ENCODE results near the gene CCK. TPM values are rescaled to one million over a fixed set of nuclear protein-coding genes. Genes with fewer than 3 reads are reported as not detected.

CCK gene
- total RNA-seq: 0.21 and 0.96 TPM in 2 replicates

GRCh38 chr3:42266085-42266484 lies at the start of gene CCK:
Gene CCK (minus strand): TSS chr3:42266185. CDS start chr3:42263630, 2,555 bp downstream.

Other genes with a start within 250 kb of the CCK start
- 38.3 and 52.9 TPM in 2 replicates for gene TRAK1, start 174.8 kb downstream of the CCK start, total RNA-seq
- gene LYZL4, start 144.4 kb upstream of the CCK start, total RNA-seq: not detected in 2 replicates
- 3.4 and 7.9 TPM in 2 replicates for gene VIPR1, start 236.5 kb upstream of the CCK start, total RNA-seq